HL-60 (cell line): Measurements from ENCODE around the gene GP1BB.

Source experiments
- DNase-seq, 2 experiments: peaks; one replicate each; pipeline ENCODE4 v3.0.0-alpha.2; 2010 to 2020; ENCODE audit warnings: low read depth in 1 of 2, low spot score in 1 of 2
- H3K27ac ChIP-seq: fragments of 250-450 bp; sonication (Bioruptor Pico); replicated peaks from 2 replicates; pipeline ENCODE4 v1.5.1; 2020; ENCODE audit warnings: mild to moderate bottlenecking, moderate library complexity
- H3K27me3 ChIP-seq: fragments of 250-450 bp; sonication (Bioruptor Pico); 2 replicates; pipeline ENCODE4 v1.5.1; 2021; ENCODE audit warnings: mild to moderate bottlenecking, moderate library complexity; ENCODE audit not compliant: insufficient read depth, poor library complexity, severe bottlenecking
- H3K4me3 ChIP-seq: replicated peaks from 2 replicates; pipeline ENCODE4 v1.5.1; 2011; ENCODE audit warnings: mild to moderate bottlenecking, control low read depth, low read length; ENCODE audit not compliant: insufficient read depth
- GABPA ChIP-seq: IDR thresholded peaks from 2 replicates; pipeline ENCODE4 v1.6.1; 2012; ENCODE audit warnings: low read depth
- POLR2AphosphoS5 ChIP-seq: IDR thresholded peaks from 2 replicates; pipeline ENCODE4 v1.6.1; 2012; ENCODE audit warnings: low read depth
- SPI1 ChIP-seq: IDR thresholded peaks from 2 replicates; pipeline ENCODE4 v1.6.1; 2012; ENCODE audit warnings: low read depth, mild to moderate bottlenecking, borderline replicate concordance
- TF ChIP-seq, protein P1 (sequence below): IDR thresholded peaks from 2 replicates; pipeline ENCODE4 v1.6.1; 2012; ENCODE audit warnings: low read depth; ENCODE audit not compliant: insufficient replicate concordance
- TF ChIP-seq, protein P2 (sequence below): IDR thresholded peaks from one replicate; pipeline ENCODE4 v1.5.1; 2011; ENCODE audit warnings: low read length, control low read depth, inconsistent platforms; ENCODE audit not compliant: insufficient read depth

GP1BB gene

DNA sequence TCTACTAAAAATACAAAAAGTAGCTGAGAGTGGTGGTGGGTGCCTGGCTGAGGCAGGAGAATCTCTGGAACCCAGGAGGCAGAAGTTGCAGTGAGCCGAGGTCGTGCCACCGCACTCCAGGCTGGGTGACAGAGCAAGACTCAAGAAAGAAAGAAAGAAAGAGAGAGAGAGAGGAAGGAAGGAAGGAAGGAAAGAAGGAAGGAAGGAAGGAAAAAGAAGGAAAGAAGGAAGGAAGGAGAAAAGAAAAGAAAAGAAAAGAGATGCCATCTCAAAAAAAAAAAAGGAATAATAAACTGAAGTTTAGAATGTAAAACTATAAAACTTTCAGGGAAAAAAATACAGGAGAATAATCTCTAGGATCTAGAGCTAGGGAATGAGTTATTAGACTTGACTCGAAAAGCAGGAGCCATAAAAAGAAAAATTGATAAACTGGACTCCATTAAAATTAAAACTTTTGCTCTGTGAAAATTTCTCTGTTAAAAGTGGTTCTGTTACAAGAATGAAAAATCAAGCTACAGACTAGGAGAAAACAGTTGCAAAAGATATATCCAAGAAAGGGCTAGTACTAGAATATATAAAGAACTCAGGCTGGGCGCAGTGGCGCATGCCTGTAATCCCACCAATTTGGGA is 22.4 kb upstream of the GP1BB start:
- H3K27ac ChIP-seq: no peak overlapping the region
- no peaks in the 10 kb centered on the region for H3K27me3 ChIP-seq
- TF ChIP-seq POLR2AphosphoS5 (no peak), SPI1 (no peak), GABPA (no peak)
- TF ChIP-seq, protein P1, sequence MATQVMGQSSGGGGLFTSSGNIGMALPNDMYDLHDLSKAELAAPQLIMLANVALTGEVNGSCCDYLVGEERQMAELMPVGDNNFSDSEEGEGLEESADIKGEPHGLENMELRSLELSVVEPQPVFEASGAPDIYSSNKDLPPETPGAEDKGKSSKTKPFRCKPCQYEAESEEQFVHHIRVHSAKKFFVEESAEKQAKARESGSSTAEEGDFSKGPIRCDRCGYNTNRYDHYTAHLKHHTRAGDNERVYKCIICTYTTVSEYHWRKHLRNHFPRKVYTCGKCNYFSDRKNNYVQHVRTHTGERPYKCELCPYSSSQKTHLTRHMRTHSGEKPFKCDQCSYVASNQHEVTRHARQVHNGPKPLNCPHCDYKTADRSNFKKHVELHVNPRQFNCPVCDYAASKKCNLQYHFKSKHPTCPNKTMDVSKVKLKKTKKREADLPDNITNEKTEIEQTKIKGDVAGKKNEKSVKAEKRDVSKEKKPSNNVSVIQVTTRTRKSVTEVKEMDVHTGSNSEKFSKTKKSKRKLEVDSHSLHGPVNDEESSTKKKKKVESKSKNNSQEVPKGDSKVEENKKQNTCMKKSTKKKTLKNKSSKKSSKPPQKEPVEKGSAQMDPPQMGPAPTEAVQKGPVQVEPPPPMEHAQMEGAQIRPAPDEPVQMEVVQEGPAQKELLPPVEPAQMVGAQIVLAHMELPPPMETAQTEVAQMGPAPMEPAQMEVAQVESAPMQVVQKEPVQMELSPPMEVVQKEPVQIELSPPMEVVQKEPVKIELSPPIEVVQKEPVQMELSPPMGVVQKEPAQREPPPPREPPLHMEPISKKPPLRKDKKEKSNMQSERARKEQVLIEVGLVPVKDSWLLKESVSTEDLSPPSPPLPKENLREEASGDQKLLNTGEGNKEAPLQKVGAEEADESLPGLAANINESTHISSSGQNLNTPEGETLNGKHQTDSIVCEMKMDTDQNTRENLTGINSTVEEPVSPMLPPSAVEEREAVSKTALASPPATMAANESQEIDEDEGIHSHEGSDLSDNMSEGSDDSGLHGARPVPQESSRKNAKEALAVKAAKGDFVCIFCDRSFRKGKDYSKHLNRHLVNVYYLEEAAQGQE: no peak
- TF ChIP-seq, protein P2, sequence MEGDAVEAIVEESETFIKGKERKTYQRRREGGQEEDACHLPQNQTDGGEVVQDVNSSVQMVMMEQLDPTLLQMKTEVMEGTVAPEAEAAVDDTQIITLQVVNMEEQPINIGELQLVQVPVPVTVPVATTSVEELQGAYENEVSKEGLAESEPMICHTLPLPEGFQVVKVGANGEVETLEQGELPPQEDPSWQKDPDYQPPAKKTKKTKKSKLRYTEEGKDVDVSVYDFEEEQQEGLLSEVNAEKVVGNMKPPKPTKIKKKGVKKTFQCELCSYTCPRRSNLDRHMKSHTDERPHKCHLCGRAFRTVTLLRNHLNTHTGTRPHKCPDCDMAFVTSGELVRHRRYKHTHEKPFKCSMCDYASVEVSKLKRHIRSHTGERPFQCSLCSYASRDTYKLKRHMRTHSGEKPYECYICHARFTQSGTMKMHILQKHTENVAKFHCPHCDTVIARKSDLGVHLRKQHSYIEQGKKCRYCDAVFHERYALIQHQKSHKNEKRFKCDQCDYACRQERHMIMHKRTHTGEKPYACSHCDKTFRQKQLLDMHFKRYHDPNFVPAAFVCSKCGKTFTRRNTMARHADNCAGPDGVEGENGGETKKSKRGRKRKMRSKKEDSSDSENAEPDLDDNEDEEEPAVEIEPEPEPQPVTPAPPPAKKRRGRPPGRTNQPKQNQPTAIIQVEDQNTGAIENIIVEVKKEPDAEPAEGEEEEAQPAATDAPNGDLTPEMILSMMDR: no peak
- H3K4me3 ChIP-seq: no peak overlapping the region
- no peak for DNase-seq

DNA sequence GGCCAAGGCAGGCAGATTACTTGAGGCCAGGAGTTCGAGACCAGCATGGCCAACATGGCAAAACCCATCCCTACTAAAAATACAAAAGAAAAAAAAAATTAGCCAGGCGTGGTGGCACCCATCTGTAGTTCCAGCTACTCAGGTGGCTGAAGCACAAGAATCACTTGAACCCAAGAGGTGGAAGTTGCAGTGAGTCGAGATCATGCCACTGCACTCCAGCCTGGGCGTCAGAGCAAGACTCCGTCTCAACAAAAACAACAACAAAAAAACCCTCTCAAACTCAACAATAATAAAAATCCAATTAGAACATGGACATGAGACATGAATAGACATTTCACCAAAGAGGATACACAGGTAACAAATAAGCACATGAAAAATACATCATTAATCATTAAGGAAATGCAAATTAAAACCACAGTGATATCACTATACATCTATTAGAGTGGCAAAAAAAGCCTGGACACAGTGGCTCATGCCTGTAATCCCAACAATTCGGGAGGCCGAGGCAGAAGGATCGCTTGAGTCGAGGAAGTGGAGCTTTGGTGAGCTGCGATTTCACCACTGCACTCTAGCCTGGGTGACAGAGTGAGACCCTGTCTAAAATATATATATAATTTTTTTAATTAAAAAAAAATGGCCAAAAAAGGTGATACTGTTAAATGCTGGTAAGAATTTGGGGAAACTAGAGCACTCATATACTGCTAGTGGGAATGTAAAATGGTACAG is 21.8 kb upstream of the GP1BB start:
- Histone ChIP-seq H3K27ac (no peak overlapping the region; the same call in 1 of the 2 replicates), H3K27me3 (no peaks in the 10 kb centered on the region), H3K4me3 (no peak overlapping the region)
- TF ChIP-seq, protein P2: no peak
- TF ChIP-seq, protein P1: no peak
- TF ChIP-seq SPI1 (no peak), POLR2AphosphoS5 (no peak), GABPA (no peak)
- no peak for DNase-seq

DNA sequence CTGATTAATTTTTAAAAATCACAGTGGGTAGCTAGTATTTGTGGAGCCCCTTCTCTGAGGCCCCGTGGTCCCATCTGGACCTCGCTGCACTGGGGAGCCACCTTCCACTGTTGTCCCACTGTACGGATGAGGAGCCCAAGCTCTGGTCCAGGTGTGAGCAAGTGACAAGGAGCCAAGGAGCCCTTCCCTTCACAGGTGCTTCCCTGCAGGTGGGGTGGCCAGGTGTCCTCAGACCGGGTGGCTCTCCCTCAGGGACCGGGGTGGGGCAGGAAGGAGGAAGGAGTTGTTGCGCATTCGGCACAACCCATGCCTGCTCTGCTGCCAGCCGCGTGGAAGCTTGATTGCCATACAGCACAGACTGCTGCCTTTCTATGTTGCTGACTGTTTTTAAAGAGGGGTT is 19.5 kb upstream of the GP1BB start:
- Histone ChIP-seq H3K27me3 (no peaks in the 10 kb centered on the region), H3K4me3 (no peak overlapping the region), H3K27ac (no peak overlapping the region)
- TF ChIP-seq POLR2AphosphoS5 (no peak), SPI1 (no peak)
- DNase-seq: no peak

DNA sequence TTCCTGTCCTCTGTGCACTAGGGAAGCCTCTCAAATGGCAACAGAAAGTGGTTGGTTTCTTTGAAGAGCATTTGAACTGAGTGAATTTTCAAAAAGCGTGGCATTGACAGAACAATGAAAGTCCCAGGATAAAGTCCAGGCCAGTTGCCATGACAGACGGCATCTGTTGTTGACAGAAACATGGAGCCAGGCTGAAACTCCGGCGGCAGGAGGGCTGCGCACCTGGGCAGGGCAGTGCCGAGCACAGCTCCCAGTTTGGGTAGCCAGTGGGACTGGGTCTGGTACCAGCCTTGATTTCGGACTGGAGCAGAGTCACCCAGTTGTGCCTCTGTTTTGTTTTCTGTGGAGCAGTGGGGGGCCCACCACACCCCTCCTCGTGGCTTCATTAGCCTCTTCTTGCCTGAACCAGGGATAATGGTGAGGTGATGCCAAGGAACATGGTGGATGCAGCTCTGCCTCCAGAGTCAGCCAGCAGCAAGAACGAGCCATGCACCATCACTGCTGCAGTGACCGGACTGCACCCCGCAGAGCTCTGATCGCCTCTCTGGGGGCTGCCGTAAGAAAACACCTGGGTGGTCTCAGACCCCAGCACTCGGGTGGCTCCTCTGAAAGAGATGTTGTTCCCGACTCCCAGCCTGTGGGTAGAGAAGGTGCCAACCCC is 18.9 kb upstream of the GP1BB start:
- no peaks in the 10 kb centered on the region for H3K27me3 ChIP-seq
- TF ChIP-seq, protein P1: no peak
- TF ChIP-seq SPI1 (no peak), POLR2AphosphoS5 (no peak), GABPA (no peak)
- TF ChIP-seq, protein P2: no peak
- no peak overlapping the region for H3K4me3 ChIP-seq
- no peak overlapping the region for H3K27ac ChIP-seq
- no peak for DNase-seq
